Measurements from ENCODE around the gene LRRC37A2.
"Not testable (repeated sequence)": the region's sequence is repeated elsewhere in the genome, so short reads cannot be mapped to it uniquely, and the experiment has no call there.

Gene LRRC37A2

DNA sequence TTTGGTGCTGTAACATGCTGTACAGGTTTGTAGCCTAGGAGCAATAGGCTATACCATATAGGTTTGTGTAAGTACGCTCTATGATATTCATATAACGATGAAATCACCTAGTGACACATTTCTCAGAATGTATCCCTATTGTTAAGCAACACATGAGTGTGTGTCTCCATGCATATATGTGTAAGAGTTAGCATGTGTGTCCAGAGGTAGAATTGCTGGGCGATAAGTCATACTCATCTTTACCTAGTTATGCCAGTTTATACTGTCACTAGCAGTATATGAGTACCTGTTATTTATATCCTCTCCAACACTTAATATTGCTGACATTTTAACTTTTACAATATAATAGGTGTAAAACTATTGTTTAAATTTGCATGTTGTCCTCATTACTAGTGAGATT, 88.5 kb downstream of the LRRC37A2 start:
- DNase-seq = not testable (repeated sequence)

DNA sequence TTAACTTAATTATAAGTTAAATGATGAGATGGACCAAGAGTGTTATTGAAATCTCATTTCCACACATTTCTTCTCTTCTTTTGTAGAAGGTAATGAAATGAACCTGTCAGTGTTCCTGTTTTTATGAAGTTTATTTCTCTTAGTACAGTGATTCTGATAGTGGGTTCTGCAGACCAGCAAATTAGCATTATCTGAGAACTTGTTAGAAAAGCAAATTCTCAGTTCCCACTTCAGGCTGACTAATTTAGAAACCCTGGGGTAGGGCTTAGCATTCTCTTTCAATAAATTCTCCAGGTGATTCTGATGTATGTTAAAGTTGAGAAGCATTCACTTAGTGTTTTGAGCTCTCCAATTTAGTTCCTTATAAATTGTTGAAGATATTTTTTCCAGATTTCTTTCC, 90.9 kb downstream of the LRRC37A2 start:
- DNase-seq = not testable (repeated sequence)

All from HCEC 1CT (cell line).